CD4-positive, alpha-beta T cell treated with Interleukin-15 for 4 hours (primary cell): Measurements from ENCODE around the gene RARG.
"Not testable (repeated sequence)": the region's sequence is repeated elsewhere in the genome, so short reads cannot be mapped to it uniquely, and the experiment has no call there.

Source experiments
- DNase-seq: peaks from one replicate; pipeline ENCODE4 v3.0.0-alpha.2; 2020; ENCODE audit warnings: low spot score

RARG gene

GRCh38 chr12:53170876-53171724, 60.9 kb downstream of the RARG start:
- DNase-seq: no peak

DNA sequence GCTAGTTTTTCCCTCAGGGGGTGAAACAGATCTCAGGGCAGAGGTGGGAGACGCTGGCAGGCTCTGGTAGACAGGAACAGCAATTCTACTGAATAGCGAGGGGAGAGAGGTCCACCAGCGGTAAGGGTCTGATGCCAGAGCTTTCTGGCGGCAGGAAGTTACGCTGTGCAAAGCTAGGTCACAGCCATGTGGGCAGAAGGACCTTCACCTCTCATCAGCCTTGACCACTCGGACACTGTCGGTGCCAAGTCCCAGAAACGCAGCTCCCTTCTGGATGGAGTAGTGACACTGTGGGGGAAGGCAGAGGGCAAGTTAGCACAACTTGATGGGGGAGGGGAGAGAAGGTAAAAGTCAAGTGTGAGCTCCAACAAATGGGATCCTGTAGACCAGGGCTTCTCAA, 61.8 kb downstream of the RARG start:
- DNase-seq: no peak

DNA sequence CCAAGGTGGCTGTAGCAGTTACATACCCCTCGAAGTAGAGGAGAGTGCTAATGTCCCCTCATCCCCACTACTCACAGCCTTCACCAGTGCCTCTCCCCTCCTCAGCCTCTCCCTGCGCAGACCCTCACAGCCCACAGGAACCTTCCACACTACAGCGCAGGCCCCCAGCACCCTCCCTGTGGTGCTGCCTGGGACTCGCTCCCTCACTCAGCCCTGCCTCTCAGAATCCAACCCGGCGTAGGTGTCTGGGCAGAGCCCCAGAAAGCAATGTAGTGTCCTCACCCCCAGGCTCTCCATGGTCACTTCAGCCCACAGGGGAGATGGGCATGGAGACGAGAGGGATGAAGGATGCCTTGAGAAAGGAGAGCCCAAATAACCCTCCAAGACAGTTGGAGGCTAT, 62.4 kb downstream of the RARG start:
- no peak for DNase-seq

DNA sequence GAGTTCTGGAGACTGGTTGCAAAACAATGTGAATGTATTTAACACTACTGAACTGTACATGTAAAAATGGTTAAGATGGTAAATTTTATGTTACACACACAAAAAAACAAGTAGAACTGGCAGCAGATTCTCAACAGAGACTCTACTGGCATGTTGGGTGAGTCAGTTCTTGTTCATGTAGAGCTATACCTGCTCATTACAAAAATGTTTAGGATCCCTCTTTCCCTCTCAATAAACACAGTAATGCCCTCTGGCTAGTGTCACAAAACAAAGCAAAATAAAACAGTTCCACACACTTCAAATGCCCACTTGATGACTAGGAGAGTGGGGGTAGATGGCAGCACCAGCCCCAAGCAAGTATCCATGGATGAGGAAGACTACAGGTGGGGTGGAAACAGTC, 65.2 kb downstream of the RARG start:
- no peak for DNase-seq

GRCh38 chr12:53163008-53163407, 69.0 kb downstream of the RARG start:
- DNase-seq: not testable (repeated sequence)

DNA sequence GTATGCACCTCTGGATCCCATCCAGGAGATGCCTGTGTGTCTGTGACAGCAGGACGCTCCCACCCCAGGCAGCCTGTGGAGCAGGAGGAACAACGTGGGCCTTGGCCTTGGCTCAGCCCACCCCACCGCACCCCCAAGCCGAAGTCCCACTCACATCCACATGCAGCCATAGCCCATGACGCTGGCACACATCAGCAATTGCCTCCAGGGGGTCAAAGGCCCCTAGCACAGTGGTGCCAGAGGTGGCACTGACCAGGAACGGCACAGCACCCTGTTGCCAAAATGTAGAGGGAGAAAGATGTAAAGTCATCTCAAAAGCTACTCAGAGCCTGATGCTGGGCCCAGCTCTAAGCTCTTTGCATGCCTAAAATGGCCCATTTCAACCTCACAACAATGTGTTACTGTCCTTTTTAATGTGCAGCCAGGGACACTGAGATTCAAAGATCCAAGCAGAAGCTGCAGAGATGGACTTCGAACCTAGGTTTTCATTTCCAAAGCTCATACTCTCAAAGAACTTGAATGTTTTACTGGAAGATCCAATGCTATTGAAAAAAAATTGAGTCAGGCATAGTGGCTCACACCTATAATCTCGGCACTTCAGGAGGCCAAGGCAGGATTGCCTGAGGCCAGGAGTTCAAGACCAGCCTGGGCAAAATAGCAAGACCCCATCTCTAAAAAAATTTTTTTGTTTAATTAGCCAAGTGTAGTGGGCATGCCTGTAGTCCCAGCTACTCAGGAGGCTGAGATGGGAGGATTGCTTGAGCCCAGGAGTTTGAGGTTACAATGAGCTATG, 70.7 kb downstream of the RARG start:
- DNase-seq: no peak

GRCh38 chr12:53160673-53161072, 71.3 kb downstream of the RARG start:
- DNase-seq: no peak
